Measurements from ENCODE around the gene XYLT1. TPM values are rescaled to one million over a fixed set of nuclear protein-coding genes. Genes with fewer than 3 reads are reported as not detected.

XYLT1 gene
- total RNA-seq, 2 donors from 2014 or later = 5.1 to 19.3 TPM

DNA sequence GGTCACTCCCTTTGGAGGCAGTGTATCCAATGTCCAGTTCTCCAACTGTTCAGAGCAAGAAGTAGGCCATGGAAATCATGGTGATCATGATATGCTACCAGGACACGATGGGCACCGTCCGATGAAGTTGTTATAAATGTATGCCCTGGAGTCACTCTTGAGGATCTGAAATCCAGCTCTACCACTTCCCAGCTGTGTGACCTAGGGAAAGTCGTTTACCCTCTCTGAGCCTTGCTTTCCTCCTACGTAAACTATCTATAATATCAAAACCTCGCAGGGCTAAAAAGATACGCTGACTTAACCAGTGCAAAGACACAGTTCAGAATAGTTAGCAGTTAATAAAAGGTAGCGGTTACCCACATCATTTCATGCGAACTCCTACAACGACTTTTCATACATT lies 194.2 kb downstream of the XYLT1 start:
- H3K4me1 ChIP-seq (replicated peaks) = peaks cover 3% of the 10 kb centered on the region
- no peaks in the 10 kb centered on the region for H3K36me3 ChIP-seq
- DNase-seq (ENCODE audit: low spot score) = no peak
- no peak overlapping the region for H3K4me3 ChIP-seq
- intact Hi-C loops (cut with DNase I) = loop anchor here (5.0 kb wide), 1 partner anchor 191 kb away; no protein-coding TSS in a partner anchor
- no peak overlapping the region for H3K27ac ChIP-seq
- no peaks in the 10 kb centered on the region for H3K27me3 ChIP-seq (replicated peaks; ENCODE audit: insufficient read depth)
- 95% methylated on average over 10 of the region's 10 CpGs for WGBS
- no peak for TF ChIP-seq POLR2A (IDR thresholded peaks at IDR 0.05)
- TF ChIP-seq, protein P1, sequence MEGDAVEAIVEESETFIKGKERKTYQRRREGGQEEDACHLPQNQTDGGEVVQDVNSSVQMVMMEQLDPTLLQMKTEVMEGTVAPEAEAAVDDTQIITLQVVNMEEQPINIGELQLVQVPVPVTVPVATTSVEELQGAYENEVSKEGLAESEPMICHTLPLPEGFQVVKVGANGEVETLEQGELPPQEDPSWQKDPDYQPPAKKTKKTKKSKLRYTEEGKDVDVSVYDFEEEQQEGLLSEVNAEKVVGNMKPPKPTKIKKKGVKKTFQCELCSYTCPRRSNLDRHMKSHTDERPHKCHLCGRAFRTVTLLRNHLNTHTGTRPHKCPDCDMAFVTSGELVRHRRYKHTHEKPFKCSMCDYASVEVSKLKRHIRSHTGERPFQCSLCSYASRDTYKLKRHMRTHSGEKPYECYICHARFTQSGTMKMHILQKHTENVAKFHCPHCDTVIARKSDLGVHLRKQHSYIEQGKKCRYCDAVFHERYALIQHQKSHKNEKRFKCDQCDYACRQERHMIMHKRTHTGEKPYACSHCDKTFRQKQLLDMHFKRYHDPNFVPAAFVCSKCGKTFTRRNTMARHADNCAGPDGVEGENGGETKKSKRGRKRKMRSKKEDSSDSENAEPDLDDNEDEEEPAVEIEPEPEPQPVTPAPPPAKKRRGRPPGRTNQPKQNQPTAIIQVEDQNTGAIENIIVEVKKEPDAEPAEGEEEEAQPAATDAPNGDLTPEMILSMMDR (IDR thresholded peaks at IDR 0.05) = no peak
- TF ChIP-seq POLR2AphosphoS5 (IDR thresholded peaks at IDR 0.05) = no peak
- no peaks in the 10 kb centered on the region for H3K9me3 ChIP-seq

DNA sequence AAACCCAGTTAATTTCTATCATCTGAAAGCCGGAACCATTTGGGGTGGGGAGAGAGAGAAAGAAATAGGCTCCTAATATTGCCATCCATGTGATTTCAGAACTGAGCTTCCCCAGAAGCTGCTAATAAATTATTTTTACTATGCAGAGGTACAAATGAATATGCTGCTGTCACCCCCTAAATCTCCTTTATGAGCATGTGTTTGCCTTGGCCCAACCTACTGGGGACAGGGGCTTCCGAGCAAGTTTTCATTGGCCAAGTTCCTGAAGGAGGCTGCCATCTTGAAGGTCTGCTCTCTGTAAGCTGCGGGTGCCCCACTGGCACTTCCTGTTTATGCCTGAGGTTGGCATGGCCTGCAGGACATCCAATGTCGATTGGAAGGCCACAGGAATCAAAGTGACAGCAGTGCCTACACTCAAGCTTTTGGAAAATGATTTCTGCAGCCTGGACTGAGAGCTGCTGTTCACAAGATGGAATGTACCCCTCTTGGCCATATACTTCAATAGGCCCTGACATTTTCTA lies 194.7 kb downstream of the XYLT1 start:
- Histone ChIP-seq H3K4me3 (no peak overlapping the region), H3K27ac (no peak overlapping the region), H3K9me3 (no peaks in the 10 kb centered on the region), H3K4me1 (replicated peaks) (peaks cover 3% of the 10 kb centered on the region), H3K36me3 (no peaks in the 10 kb centered on the region), H3K27me3 (replicated peaks; ENCODE audit: insufficient read depth) (no peaks in the 10 kb centered on the region)
- no peak for DNase-seq (ENCODE audit: low spot score)
- WGBS = 33% methylated on average over 4 of the region's 4 CpGs
- TF ChIP-seq POLR2AphosphoS5 (IDR thresholded peaks at IDR 0.05) = no peak
- TF ChIP-seq POLR2A (IDR thresholded peaks at IDR 0.05) = no peak
- TF ChIP-seq, protein P1 (IDR thresholded peaks at IDR 0.05) = no peak
- intact Hi-C loops (cut with DNase I) = loop anchor here (5.0 kb wide), 1 partner anchor 191 kb away; no protein-coding TSS in a partner anchor

DNA sequence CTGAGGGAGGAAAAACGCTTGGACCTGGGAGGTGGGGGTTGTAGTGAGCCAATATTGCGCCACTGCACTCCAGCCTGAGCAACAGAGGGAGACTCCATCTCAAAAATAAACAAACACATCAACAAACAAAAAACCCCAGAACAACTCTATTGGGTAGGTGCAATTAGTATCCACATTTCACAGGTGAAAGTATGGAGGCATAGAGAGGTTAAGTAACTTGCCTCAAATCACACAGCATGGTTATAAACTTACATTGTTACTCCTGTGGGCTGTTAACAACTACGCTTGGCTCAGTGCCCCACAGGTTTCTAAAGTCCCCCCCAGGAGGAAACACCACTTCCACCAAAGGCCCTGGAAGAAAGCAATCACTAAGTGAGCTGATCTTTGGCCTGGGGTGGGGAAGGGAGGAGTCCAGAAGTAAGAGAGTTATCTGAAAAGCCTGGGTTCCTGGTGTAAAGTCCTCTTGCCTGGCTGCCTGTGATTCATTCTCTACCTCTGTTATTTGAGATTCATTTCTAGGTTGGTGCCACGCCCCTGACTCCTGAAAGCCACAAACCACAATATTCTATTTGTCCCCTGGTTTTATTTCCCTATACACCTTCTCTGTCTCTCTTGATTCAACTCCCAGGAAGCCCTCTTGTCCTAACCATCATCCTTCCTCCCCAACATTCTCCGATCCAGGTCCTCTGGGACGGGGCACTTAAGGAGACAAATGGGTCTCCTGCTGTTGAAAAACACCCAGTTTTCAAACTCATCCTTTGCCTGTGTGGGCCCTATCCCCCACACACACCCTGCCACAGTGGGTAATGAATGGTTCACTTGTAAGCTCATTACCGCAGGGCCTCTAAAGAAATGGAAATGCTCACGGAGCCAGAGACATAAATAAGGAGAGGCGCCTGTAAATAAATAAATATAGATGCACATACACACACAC lies 195.4 kb downstream of the XYLT1 start:
- Histone ChIP-seq H3K9me3 (no peaks in the 10 kb centered on the region), H3K36me3 (no peaks in the 10 kb centered on the region), H3K27ac (no peak overlapping the region), H3K4me1 (replicated peaks) (peaks cover 3% of the 10 kb centered on the region), H3K27me3 (replicated peaks; ENCODE audit: insufficient read depth) (no peaks in the 10 kb centered on the region), H3K4me3 (no peak overlapping the region)
- TF ChIP-seq, protein P1 (IDR thresholded peaks at IDR 0.05) = no peak
- TF ChIP-seq POLR2AphosphoS5 (IDR thresholded peaks at IDR 0.05) = no peak
- TF ChIP-seq POLR2A (IDR thresholded peaks at IDR 0.05) = no peak
- no peak for DNase-seq (ENCODE audit: low spot score)
- WGBS = 86% methylated on average over 9 of the region's 9 CpGs
- intact Hi-C loops (cut with DNase I) = loop anchor here (5.0 kb wide), 1 partner anchor 192 kb away; no protein-coding TSS in a partner anchor

DNA sequence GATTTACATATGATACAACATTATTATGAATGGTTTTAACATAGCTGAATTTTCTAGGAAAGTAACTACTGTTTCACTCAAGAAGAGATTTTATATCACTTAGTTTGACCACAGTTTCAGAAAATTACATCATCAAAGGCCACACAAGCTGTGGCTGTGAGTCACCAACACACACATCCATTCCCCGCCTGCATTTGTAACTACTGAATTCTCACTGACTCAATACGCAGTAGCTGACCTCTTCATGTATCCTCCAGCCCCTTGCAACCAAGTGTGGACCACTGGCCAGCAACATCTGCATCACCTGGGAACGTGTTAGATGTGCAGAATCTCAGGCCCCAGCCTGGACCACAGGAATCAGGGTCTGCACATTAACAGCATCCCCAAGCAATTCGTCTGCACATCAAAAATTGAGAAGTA lies 197.6 kb downstream of the XYLT1 start:
- Histone ChIP-seq H3K4me1 (replicated peaks) (peaks cover 3% of the 10 kb centered on the region), H3K27me3 (replicated peaks; ENCODE audit: insufficient read depth) (no peaks in the 10 kb centered on the region), H3K4me3 (no peak overlapping the region), H3K9me3 (no peaks in the 10 kb centered on the region), H3K27ac (no peak overlapping the region), H3K36me3 (no peaks in the 10 kb centered on the region)
- 72% methylated on average over 4 of the region's 4 CpGs for WGBS
- no peak for DNase-seq (ENCODE audit: low spot score)
- intact Hi-C loops (cut with DNase I) = no loop called here
- no peak for TF ChIP-seq POLR2AphosphoS5 (IDR thresholded peaks at IDR 0.05)
- TF ChIP-seq, protein P1 (IDR thresholded peaks at IDR 0.05) = no peak
- TF ChIP-seq POLR2A (IDR thresholded peaks at IDR 0.05) = no peak
